ENCODE data around the gene GUCY1A1. TPM values are rescaled to one million over a fixed set of nuclear protein-coding genes. Genes with fewer than 3 reads are reported as not detected.

GUCY1A1 gene
- total RNA-seq, 3 donors from 2014 or later (not counting 1 experiment from before 2014, with no cell fraction given): 4.1 to 7.4 (median 5.2) TPM

DNA sequence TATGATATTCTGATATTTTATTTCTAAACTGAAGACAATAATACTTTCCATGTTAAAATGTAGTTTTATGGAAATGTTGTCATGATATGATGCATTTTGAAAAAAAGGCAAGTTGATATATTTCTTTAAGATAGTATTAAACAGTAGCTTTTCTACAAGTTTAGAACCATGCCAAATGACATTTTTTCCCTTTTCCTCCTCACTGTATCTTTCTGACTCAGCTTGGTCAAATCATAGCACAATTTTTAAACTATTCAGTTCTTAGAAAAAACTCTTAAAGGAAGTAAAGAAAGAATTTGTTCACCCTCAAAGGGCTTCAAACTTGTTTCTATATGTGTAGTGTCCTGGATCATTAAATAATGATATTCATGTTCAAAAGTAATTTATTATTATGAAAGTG is 46.0 kb upstream of the GUCY1A1 start:
- Histone ChIP-seq H3K27me3 (ENCODE audit: control insufficient read depth, insufficient read depth, low read length) (no peaks in the 10 kb centered on the region), H3K4me1 (ENCODE audit: control insufficient read depth, insufficient read depth, low read length) (no peaks in the 10 kb centered on the region), H3K27ac (ENCODE audit: low read length) (no peak overlapping the region), H3K36me3 (ENCODE audit: control insufficient read depth, insufficient read depth, low read length) (no peaks in the 10 kb centered on the region), H3K4me3 (ENCODE audit: low read length) (no peak overlapping the region), H3K9me3 (ENCODE audit: control insufficient read depth, insufficient read depth, low read length) (no peaks in the 10 kb centered on the region)
- H3K4me1 Mint-ChIP-seq: no peaks in the 10 kb centered on the region
- no peak overlapping the region for H3K27ac Mint-ChIP-seq
- H3K4me3 Mint-ChIP-seq: no peak overlapping the region
- no peaks in the 10 kb centered on the region for H3K9me3 Mint-ChIP-seq
- no peaks in the 10 kb centered on the region for H3K27me3 Mint-ChIP-seq (ENCODE audit: low read depth in 2 of 2)
- no peak for ATAC-seq
- TF ChIP-seq, protein P1, sequence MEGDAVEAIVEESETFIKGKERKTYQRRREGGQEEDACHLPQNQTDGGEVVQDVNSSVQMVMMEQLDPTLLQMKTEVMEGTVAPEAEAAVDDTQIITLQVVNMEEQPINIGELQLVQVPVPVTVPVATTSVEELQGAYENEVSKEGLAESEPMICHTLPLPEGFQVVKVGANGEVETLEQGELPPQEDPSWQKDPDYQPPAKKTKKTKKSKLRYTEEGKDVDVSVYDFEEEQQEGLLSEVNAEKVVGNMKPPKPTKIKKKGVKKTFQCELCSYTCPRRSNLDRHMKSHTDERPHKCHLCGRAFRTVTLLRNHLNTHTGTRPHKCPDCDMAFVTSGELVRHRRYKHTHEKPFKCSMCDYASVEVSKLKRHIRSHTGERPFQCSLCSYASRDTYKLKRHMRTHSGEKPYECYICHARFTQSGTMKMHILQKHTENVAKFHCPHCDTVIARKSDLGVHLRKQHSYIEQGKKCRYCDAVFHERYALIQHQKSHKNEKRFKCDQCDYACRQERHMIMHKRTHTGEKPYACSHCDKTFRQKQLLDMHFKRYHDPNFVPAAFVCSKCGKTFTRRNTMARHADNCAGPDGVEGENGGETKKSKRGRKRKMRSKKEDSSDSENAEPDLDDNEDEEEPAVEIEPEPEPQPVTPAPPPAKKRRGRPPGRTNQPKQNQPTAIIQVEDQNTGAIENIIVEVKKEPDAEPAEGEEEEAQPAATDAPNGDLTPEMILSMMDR (IDR thresholded peaks at IDR 0.05): no peak
- intact Hi-C loops (cut with micrococcal nuclease): no loop called here
- H3K36me3 Mint-ChIP-seq: no peaks in the 10 kb centered on the region
- DNase-seq: no peak

DNA sequence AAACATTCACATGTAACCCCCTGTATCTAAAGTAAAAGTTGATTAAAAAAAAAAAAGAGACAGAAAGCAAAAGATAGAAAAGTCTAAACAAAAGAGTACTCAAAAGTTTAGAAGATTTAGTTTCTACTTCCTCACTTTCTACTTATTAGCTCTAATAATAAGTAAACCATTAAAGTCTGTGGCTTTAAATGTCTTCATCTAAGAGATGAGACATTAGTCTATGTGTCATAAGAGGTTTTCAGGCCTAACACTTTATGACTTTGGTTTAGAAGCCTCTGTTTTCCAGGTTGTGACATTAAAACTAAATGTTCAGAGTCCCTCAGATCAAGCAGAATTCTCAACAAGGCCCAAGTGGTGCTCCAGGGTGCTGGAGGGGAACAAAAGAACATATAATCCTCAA is 42.2 kb upstream of the GUCY1A1 start:
- Histone ChIP-seq H3K9me3 (ENCODE audit: control insufficient read depth, insufficient read depth, low read length) (no peaks in the 10 kb centered on the region), H3K4me1 (ENCODE audit: control insufficient read depth, insufficient read depth, low read length) (no peaks in the 10 kb centered on the region), H3K4me3 (ENCODE audit: low read length) (no peak overlapping the region), H3K27me3 (ENCODE audit: control insufficient read depth, insufficient read depth, low read length) (no peaks in the 10 kb centered on the region), H3K36me3 (ENCODE audit: control insufficient read depth, insufficient read depth, low read length) (no peaks in the 10 kb centered on the region), H3K27ac (ENCODE audit: low read length) (no peak overlapping the region)
- Mint-ChIP-seq H3K9me3 (peaks cover 0 to 2% of the 10 kb centered on the region in 2 donors), H3K4me1 (no peaks in the 10 kb centered on the region), H3K4me3 (no peak overlapping the region), H3K27me3 (ENCODE audit: low read depth in 2 of 2) (no peaks in the 10 kb centered on the region), H3K36me3 (no peaks in the 10 kb centered on the region), H3K27ac (no peak overlapping the region)
- TF ChIP-seq, protein P1 (IDR thresholded peaks at IDR 0.05): no peak
- ATAC-seq (no peak), DNase-seq (no peak)
- intact Hi-C loops (cut with micrococcal nuclease): no loop called here

DNA sequence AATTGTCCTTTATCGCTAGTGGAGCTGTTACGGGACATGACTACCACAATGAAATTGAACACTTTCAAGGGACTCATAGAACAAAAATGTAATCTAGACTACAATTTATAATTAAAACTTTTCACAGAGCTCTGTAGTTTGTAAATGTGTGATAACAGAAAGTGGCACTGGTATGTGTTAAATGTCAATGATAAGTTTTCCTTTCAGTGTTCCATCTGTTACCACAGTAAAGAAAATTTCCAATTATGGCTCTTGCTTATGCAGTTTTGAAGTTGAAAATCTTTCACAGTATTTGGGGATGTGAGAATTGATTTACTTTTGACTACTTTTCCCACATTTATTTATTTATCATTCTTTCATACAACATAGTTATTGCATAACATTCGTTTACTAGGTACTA is 40.1 kb upstream of the GUCY1A1 start:
- 100% methylated on average over 2 of the region's 3 CpGs for WGBS (ENCODE audit: insufficient coverage)
- no peaks in the 10 kb centered on the region for H3K36me3 Mint-ChIP-seq
- Histone ChIP-seq H3K36me3 (ENCODE audit: control insufficient read depth, insufficient read depth, low read length) (no peaks in the 10 kb centered on the region), H3K4me3 (ENCODE audit: low read length) (no peak overlapping the region), H3K27ac (ENCODE audit: low read length) (no peak overlapping the region), H3K4me1 (ENCODE audit: control insufficient read depth, insufficient read depth, low read length) (no peaks in the 10 kb centered on the region), H3K27me3 (ENCODE audit: control insufficient read depth, insufficient read depth, low read length) (no peaks in the 10 kb centered on the region), H3K9me3 (ENCODE audit: control insufficient read depth, insufficient read depth, low read length) (no peaks in the 10 kb centered on the region)
- DNase-seq: no peak
- intact Hi-C loops (cut with micrococcal nuclease): no loop called here
- no peak for ATAC-seq
- no peak overlapping the region for H3K27ac Mint-ChIP-seq
- TF ChIP-seq, protein P1 (IDR thresholded peaks at IDR 0.05): no peak
- no peaks in the 10 kb centered on the region for H3K4me1 Mint-ChIP-seq
- peaks cover 0 to 2% of the 10 kb centered on the region in 2 donors for H3K9me3 Mint-ChIP-seq
- H3K4me3 Mint-ChIP-seq: no peak overlapping the region
- no peaks in the 10 kb centered on the region for H3K27me3 Mint-ChIP-seq (ENCODE audit: low read depth in 2 of 2)

GRCh38 chr4:155629183-155629825 is 37.3 kb upstream of the GUCY1A1 start:
- DNase-seq (no peak), ATAC-seq (no peak)
- intact Hi-C loops (cut with micrococcal nuclease): no loop called here
- Mint-ChIP-seq H3K4me1 (no peaks in the 10 kb centered on the region), H3K27me3 (ENCODE audit: low read depth in 2 of 2) (no peaks in the 10 kb centered on the region), H3K36me3 (no peaks in the 10 kb centered on the region), H3K9me3 (peaks cover 0 to 2% of the 10 kb centered on the region in 2 donors), H3K4me3 (no peak overlapping the region), H3K27ac (no peak overlapping the region)
- no peak overlapping the region for H3K27ac ChIP-seq (ENCODE audit: low read length)
- no peaks in the 10 kb centered on the region for H3K27me3 ChIP-seq (ENCODE audit: control insufficient read depth, insufficient read depth, low read length)
- TF ChIP-seq, protein P1 (IDR thresholded peaks at IDR 0.05): no peak
- no peaks in the 10 kb centered on the region for H3K4me1 ChIP-seq (ENCODE audit: control insufficient read depth, insufficient read depth, low read length)
- no peaks in the 10 kb centered on the region for H3K36me3 ChIP-seq (ENCODE audit: control insufficient read depth, insufficient read depth, low read length)
- H3K9me3 ChIP-seq (ENCODE audit: control insufficient read depth, insufficient read depth, low read length): no peaks in the 10 kb centered on the region
- 100% methylated on average over 2 of the region's 3 CpGs for WGBS (ENCODE audit: insufficient coverage)
- H3K4me3 ChIP-seq (ENCODE audit: low read length): no peak overlapping the region

Data from natural killer cell (primary cell).